ENCODE data around the gene SYNJ1.

- TF ChIP-seq CTCF (IDR thresholded peaks at IDR 0.05) (no peak), EZH2phosphoT487 (IDR thresholded peaks at IDR 0.05) (no peak)
Measured at GRCh38 chr21:32645261-32646182, 82.3 kb downstream of the SYNJ1 start.

All from neural progenitor cell (in vitro differentiated cells).